NCI-H2029 treated with DMSO at 0.1 percent for 48 hours (cell line): ENCODE results near the gene CLPTM1.

ENCODE experiments used
- DNase-seq: peaks from one replicate; lab custom pipeline; 2025; lab: John Stamatoyannopoulos, UW

Gene CLPTM1

GRCh38 chr19:45010306-45010705 is 55.1 kb downstream of the CLPTM1 start:
- DNase-seq: no peak

DNA sequence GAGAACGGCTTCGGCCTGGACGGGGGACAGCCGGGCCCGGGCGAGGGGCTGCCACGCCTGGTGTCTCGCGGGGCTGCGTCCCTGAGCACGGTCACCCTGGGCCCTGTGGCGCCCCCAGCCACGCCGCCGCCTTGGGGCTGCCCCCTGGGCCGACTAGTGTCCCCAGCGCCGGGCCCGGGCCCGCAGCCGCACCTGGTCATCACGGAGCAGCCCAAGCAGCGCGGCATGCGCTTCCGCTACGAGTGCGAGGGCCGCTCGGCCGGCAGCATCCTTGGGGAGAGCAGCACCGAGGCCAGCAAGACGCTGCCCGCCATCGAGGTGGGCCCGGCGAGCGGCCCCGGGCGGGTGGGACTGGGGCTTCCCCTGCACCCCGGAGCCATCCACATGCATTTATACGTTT is 56.8 kb downstream of the CLPTM1 start:
- DNase-seq: no peak

GRCh38 chr19:45016388-45017314 is 61.5 kb downstream of the CLPTM1 start:
- DNase-seq: peak; percentile 39

GRCh38 chr19:45019187-45019586 is 64.0 kb downstream of the CLPTM1 start:
- no peak for DNase-seq

GRCh38 chr19:45020071-45020470 is 64.9 kb downstream of the CLPTM1 start:
- no peak for DNase-seq

GRCh38 chr19:45021971-45022370 is 66.8 kb downstream of the CLPTM1 start:
- DNase-seq: no peak

GRCh38 chr19:45023048-45023447 is 67.9 kb downstream of the CLPTM1 start:
- no peak for DNase-seq

DNA sequence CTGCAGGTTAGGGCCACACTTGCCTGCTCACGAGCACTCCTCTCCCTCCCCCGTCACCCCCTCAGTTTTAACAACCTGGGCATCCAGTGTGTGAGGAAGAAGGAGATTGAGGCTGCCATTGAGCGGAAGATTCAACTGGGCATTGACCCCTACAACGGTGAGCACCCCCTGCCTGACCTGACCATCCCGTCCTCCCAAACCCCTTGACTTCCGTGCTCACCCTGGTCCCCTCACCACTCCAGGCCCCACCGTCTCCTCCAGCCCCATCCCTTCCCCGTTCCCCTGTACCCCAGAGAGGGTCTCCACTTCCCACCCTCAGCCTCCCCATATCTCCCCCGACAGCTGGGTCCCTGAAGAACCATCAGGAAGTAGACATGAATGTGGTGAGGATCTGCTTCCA is 70.1 kb downstream of the CLPTM1 start:
- DNase-seq: no peak

GRCh38 chr19:45027371-45027770 is 72.2 kb downstream of the CLPTM1 start:
- no peak for DNase-seq

- DNase-seq: no peak
Observed at GRCh38 chr19:45030825-45031224, 75.6 kb downstream of the CLPTM1 start.

GRCh38 chr19:45032421-45032820 is 77.2 kb downstream of the CLPTM1 start:
- no peak for DNase-seq

DNA sequence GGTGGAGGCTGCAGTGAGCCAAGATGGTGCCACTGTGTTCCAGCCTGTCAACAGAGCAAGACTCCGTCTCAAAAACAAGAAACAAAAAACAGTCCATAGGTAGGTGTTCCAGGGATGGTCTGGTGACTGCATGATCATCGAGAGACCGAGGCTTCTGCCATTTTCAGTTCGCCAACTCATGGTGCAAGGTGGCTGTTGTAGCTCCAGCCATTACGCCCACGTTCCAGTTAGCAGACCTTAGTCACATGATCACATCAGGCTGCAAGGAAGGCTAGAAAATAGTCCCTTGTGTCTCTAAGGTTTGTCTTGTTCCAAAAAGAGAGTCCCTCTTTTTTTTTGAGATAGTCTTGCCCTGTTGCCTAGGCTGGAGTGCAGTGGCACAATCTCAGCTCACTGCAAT is 80.6 kb downstream of the CLPTM1 start:
- no peak for DNase-seq

DNA sequence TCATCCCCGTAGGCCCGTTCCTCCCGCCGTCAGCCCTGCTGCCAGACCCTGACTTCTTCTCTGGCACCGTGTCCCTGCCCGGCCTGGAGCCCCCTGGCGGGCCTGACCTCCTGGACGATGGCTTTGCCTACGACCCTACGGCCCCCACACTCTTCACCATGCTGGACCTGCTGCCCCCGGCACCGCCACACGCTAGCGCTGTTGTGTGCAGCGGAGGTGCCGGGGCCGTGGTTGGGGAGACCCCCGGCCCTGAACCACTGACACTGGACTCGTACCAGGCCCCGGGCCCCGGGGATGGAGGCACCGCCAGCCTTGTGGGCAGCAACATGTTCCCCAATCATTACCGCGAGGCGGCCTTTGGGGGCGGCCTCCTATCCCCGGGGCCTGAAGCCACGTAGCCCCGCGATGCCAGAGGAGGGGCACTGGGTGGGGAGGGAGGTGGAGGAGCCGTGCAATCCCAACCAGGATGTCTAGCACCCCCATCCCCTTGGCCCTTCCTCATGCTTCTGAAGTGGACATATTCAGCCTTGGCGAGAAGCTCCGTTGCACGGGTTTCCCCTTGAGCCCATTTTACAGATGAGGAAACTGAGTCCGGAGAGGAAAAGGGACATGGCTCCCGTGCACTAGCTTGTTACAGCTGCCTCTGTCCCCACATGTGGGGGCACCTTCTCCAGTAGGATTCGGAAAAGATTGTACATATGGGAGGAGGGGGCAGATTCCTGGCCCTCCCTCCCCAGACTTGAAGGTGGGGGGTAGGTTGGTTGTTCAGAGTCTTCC is 82.4 kb downstream of the CLPTM1 start:
- DNase-seq: no peak

DNA sequence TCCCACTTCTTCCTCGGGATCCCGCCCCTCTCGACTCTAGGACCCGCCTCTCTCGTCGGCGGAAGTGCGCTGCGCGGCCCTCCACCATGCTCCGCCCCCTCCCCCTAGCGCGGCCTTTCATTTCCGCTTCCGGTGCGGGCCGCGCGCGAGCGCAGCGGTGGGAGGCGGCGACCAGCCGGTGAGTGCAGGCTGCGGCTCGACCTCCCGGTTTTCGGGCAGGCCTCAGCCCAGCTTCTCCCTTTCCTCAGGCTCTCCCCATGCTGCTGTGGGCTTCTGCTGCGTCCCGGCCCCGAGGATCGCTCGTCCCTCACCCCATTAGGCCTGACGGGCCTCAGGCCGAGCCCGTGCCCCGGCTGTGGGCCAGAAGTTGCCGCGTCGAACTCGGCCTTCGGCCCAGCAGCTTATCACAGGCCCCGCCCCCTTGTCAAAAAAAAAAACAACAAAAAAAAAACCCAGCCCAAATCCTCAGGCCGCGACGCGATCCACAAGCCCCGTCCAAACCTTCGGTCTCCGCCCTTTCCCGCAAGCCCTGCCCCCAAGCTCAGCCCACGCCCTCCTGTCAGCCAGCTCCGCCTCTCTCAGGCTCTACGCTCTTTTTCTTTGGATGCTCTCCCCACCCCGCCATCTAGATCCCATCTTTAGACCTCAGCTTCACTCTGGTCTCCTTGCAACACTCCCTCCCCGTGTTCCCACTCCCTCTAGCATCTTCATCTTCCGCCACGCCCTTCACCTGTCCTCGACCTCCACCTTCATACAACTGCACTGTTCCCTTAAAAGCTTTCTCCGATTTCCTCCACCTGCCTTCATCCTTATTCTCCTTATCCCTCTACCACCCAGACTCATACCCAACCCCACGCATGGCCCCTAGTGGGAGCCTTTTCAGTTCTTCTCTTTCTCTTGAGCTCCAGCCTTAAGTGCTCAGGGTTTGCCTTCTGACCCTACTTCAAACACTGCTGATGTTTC is 84.0 kb downstream of the CLPTM1 start, which contains the start of gene CLASRP:
Gene CLASRP (plus strand): TSS at position 115 of the 963 bp plus-strand sequence. CDS start 1,168 bp downstream, outside the sequence.
- DNase-seq: peak; percentile 70

DNA sequence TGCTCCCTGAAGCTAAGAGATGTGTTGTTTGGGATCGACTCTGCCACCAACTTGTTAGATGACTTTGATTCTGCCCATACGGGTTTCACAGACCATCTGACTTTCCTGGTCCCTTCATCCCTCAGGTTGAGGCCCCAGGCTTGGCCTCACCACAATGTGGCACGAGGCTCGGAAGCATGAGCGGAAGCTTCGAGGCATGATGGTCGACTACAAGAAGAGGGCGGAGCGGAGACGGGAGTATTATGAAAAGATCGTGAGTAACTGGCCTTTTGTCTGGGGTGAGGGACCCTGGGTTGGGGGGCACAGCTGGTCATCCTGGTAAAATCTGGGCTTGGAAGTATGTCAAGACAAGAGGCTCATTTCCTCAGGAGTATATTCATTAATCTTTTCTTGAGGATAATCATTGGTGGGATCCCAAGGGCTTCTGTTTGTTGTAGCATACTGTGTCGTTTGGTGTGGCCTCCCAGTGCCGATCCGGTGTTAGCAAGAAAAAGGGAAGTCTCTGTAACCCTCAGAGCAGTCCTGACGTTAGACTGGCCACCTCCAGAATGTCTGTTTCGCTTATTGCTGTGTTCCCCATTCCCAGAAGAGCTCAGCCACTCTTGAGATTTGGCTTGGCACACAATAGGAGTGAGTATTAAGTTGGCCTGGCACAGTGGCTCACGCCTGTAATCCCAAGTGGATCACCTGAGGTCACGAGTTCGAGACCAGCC is 85.0 kb downstream of the CLPTM1 start:
- DNase-seq: no peak

- no peak for DNase-seq
Observed at GRCh38 chr19:45041125-45041524, 85.9 kb downstream of the CLPTM1 start.
